ENCODE results near the gene SYNGR2.

Gene SYNGR2

GRCh38 chr17:78141437-78142118 is 26.8 kb upstream of the SYNGR2 start:
- no peak for DNase-seq
- no peak for TF ChIP-seq CTCF (IDR thresholded peaks at IDR 0.05; ENCODE audit: low read depth, low read length, missing control alignments)
- Histone ChIP-seq H3K27ac (no peak overlapping the region), H3K36me3 (replicated peaks) (no peaks in the 10 kb centered on the region), H3K27me3 (replicated peaks) (no peaks in the 10 kb centered on the region), H3K4me3 (ENCODE audit: low read depth, low read length) (no peak overlapping the region)
- in situ Hi-C loops (cut with HindIII; ENCODE audit: low pct_ligation_motif_present, low sequenced_read_pairs) = no loop called here

GRCh38 chr17:78142119-78142861 is 26.1 kb upstream of the SYNGR2 start:
- TF ChIP-seq CTCF (IDR thresholded peaks at IDR 0.05; ENCODE audit: low read depth, low read length, missing control alignments) = no peak
- DNase-seq = peak; percentile 13
- in situ Hi-C loops (cut with HindIII; ENCODE audit: low pct_ligation_motif_present, low sequenced_read_pairs) = no loop called here
- Histone ChIP-seq H3K27me3 (replicated peaks) (no peaks in the 10 kb centered on the region), H3K36me3 (replicated peaks) (no peaks in the 10 kb centered on the region), H3K4me3 (ENCODE audit: low read depth, low read length) (no peak overlapping the region), H3K27ac (no peak overlapping the region)

GRCh38 chr17:78143214-78144146 is 24.9 kb upstream of the SYNGR2 start:
- no peak overlapping the region for H3K4me3 ChIP-seq (ENCODE audit: low read depth, low read length)
- no peak for DNase-seq
- in situ Hi-C loops (cut with HindIII; ENCODE audit: low pct_ligation_motif_present, low sequenced_read_pairs) = no loop called here
- TF ChIP-seq CTCF (IDR thresholded peaks at IDR 0.05; ENCODE audit: low read depth, low read length, missing control alignments) = no peak
- H3K27me3 ChIP-seq (replicated peaks) = no peaks in the 10 kb centered on the region
- H3K27ac ChIP-seq = no peak overlapping the region
- no peaks in the 10 kb centered on the region for H3K36me3 ChIP-seq (replicated peaks)

GRCh38 chr17:78144147-78144719 is 24.1 kb upstream of the SYNGR2 start:
- DNase-seq = peak; percentile 45
- H3K27me3 ChIP-seq (replicated peaks) = no peaks in the 10 kb centered on the region

More at GRCh38 chr17:78144147-78144719, 24.1 kb upstream of the SYNGR2 start:
- H3K36me3 ChIP-seq (replicated peaks) = no peaks in the 10 kb centered on the region
- no peak overlapping the region for H3K4me3 ChIP-seq (ENCODE audit: low read depth, low read length)
- H3K27ac ChIP-seq = no peak overlapping the region
- TF ChIP-seq CTCF (IDR thresholded peaks at IDR 0.05; ENCODE audit: low read depth, low read length, missing control alignments) = peak; percentile 21
- in situ Hi-C loops (cut with HindIII; ENCODE audit: low pct_ligation_motif_present, low sequenced_read_pairs) = no loop called here
